Activated T-cell treated with anti-CD3 and anti-CD28 coated beads, Interleukin-2, amount 50 U/mL, for 72 hours (primary cell): ENCODE results near the gene ZNF652. TPM values are rescaled to one million over a fixed set of nuclear protein-coding genes. Genes with fewer than 3 reads are reported as not detected.
"Not testable (repeated sequence)": the region's sequence is repeated elsewhere in the genome, so short reads cannot be mapped to it uniquely, and the experiment has no call there.

Source experiments
- ATAC-seq, 2 donors: fragments of 150-1000 bp; cut with Tn5 transposase; replicated peaks in 1 of 2; 2 replicates each; pipeline ENCODE4 v1.10.0; 2021; ENCODE audit warnings: moderate library complexity in 2 of 2, mild to moderate bottlenecking in 1 of 2
- DNase-seq, 2 donors: peaks; one replicate each; pipeline ENCODE4 v3.0.0; 2021 to 2022; ENCODE audit warnings: mixed read lengths in 1 of 2
- H3K27ac Mint-ChIP-seq: one replicate; pipeline ENCODE4 v1.8.0; 2022; ENCODE audit warnings: mild to moderate bottlenecking, moderate library complexity, mixed read lengths
- H3K27me3 Mint-ChIP-seq: one replicate; pipeline ENCODE4 v1.8.0; 2022; ENCODE audit warnings: low read depth, mixed read lengths
- H3K36me3 Mint-ChIP-seq, 2 donors: one replicate each; pipeline ENCODE4 v1.8.0; 2022; ENCODE audit warnings: mixed read lengths in 2 of 2, mild to moderate bottlenecking in 1 of 2; ENCODE audit not compliant: insufficient read depth in 2 of 2
- H3K4me1 Mint-ChIP-seq: one replicate; pipeline ENCODE4 v1.8.0; 2022; ENCODE audit warnings: low read depth, mixed read lengths
- H3K4me3 Mint-ChIP-seq, 2 donors: one replicate each; pipeline ENCODE4 v1.8.0; 2022; ENCODE audit warnings: mild to moderate bottlenecking in 2 of 2, mixed read lengths in 2 of 2, moderate library complexity in 2 of 2
- H3K9me3 Mint-ChIP-seq, 2 donors: one replicate each; pipeline ENCODE4 v1.8.0; 2022; ENCODE audit warnings: mixed read lengths in 2 of 2
- total RNA-seq, 2 donors: library from RNA; stranded (reverse); gene quantifications; one replicate each; pipeline ENCODE4 v1.2.3, GENCODE V29; 2022

Gene ZNF652
- total RNA-seq, 2 donors from 2014 or later: 8.3 to 13.2 TPM

DNA sequence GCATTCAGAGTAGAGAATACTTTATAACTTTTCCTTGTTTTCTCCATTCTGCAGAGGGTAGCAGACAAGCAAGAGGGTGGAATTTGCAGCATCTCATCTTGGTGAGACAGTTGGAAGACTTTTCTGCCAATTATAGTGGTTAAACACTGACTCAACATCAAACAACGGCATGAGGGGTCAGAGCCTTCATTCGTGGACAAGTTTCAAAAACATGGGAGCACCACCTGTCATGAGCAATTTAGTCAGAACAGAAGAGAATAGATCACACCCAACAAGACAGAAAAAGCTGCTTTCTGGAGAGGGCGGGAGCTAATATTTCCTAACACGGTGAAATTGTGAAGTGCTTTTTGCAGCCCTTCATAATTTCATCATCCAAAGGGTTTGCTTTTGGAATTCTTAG is 17.9 kb upstream of the ZNF652 start:
- H3K9me3 Mint-ChIP-seq: no peaks in the 10 kb centered on the region
- H3K4me3 Mint-ChIP-seq: no peak overlapping the region
- H3K27ac Mint-ChIP-seq: no peak overlapping the region
- DNase-seq (no peak), ATAC-seq (no peak)
- no peaks in the 10 kb centered on the region for H3K4me1 Mint-ChIP-seq
- H3K36me3 Mint-ChIP-seq: no peaks in the 10 kb centered on the region
- no peaks in the 10 kb centered on the region for H3K27me3 Mint-ChIP-seq

DNA sequence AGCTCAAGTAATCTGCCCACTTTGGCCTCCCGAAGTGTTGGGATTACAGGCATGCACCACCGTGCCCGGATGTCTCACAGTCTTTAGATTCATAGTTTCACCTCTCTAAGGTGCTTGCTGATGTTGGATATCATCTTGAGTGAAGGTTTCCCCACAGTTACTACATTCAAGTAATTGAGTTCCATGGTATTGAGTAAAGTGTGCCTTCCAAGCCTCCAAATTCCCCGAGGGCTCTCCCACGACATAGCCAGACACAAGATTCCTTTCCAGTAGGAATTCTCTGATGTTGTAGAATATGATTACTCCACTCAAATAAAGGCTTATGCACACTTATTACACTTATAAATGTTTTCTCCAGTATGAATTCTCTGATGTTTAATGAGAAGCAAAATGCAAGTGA is 16.3 kb upstream of the ZNF652 start:
- H3K4me3 Mint-ChIP-seq: no peak overlapping the region
- H3K36me3 Mint-ChIP-seq: no peaks in the 10 kb centered on the region
- H3K9me3 Mint-ChIP-seq: no peaks in the 10 kb centered on the region
- no peaks in the 10 kb centered on the region for H3K27me3 Mint-ChIP-seq
- DNase-seq: no peak
- no peaks in the 10 kb centered on the region for H3K4me1 Mint-ChIP-seq
- ATAC-seq: no peak
- no peak overlapping the region for H3K27ac Mint-ChIP-seq

DNA sequence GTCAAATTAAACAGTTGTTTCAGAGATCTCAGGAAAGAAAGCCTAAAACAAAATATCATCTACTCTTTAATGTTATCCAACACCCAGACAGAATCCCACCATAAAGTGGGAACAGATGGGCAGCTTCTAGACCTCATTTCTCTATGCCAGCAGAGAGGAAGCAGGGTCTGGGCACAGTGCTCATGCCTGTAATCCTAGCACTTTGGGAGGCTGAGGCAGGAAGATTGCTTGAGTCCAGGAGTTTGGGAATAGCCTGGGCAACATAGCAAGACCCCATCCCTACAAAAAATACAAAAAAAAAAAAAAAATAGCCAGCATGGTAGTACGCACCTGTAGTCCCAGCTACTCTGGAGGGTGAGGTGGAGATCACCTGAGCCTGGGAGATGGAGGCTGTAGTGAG is 13.5 kb upstream of the ZNF652 start:
- H3K27ac Mint-ChIP-seq: no peak overlapping the region
- no peaks in the 10 kb centered on the region for H3K36me3 Mint-ChIP-seq
- H3K4me3 Mint-ChIP-seq: no peak overlapping the region
- no peaks in the 10 kb centered on the region for H3K27me3 Mint-ChIP-seq
- no peak for ATAC-seq
- no peaks in the 10 kb centered on the region for H3K4me1 Mint-ChIP-seq
- no peaks in the 10 kb centered on the region for H3K9me3 Mint-ChIP-seq
- no peak for DNase-seq

GRCh38 chr17:49373115-49373514 is 11.1 kb upstream of the ZNF652 start:
- Mint-ChIP-seq H3K27me3 (no peaks in the 10 kb centered on the region), H3K4me1 (no peaks in the 10 kb centered on the region), H3K9me3 (no peaks in the 10 kb centered on the region), H3K27ac (no peak overlapping the region), H3K4me3 (no peak overlapping the region), H3K36me3 (no peaks in the 10 kb centered on the region)
- ATAC-seq (no peak), DNase-seq (no peak)

GRCh38 chr17:49372425-49372824 is 10.4 kb upstream of the ZNF652 start:
- Mint-ChIP-seq H3K4me3 (no peak overlapping the region), H3K4me1 (no peaks in the 10 kb centered on the region), H3K27me3 (no peaks in the 10 kb centered on the region), H3K36me3 (no peaks in the 10 kb centered on the region), H3K9me3 (no peaks in the 10 kb centered on the region), H3K27ac (no peak overlapping the region)
- ATAC-seq (no peak), DNase-seq (no peak)

DNA sequence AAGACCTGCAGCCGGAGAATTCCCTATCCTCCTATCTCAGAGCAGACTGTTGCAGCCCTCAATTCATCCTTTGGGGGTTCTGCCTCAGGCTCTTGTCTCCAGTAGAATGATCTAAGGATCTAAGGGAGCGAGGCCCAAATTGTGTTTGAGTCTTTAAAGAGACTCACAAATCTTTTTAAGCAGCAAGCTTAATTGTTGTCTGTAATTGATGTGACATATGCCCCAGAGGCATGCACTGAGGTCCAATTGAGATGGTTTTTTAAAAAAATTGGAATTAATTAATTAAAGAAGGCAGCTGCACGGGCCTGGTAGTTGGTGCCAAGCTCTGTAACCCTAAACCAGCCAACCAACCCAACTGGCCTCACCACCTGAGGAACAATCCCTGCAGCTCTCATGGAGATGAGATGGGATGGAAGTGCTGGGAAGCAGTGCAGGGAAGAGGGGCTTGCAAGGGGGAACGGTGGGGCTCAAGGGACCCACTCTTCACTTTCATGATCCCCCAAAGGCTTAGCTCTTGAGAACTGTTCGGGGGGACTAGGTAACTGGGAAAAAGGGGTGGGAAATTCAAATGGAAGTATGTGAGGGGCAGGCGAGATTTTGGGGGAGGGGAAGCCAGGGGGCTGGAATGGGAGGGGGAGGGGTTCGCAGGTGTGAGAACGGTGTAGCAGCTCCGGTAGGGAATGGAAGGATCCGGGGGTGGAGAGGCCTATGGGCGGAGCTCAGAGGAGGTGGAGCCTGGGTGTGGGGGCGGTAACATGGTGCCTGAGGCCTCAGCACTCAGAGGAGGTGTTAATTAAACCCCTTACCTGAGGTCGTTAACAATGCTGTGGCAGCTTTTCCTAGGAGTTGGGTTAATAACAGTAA is 9.2 kb upstream of the ZNF652 start:
- no peak overlapping the region for H3K27ac Mint-ChIP-seq
- no peaks in the 10 kb centered on the region for H3K36me3 Mint-ChIP-seq
- ATAC-seq: no peak
- H3K4me3 Mint-ChIP-seq: no peak overlapping the region
- H3K27me3 Mint-ChIP-seq: no peaks in the 10 kb centered on the region
- no peaks in the 10 kb centered on the region for H3K9me3 Mint-ChIP-seq
- DNase-seq: no peak
- H3K4me1 Mint-ChIP-seq: no peaks in the 10 kb centered on the region

GRCh38 chr17:49369760-49370159 is 7.7 kb upstream of the ZNF652 start:
- no peak overlapping the region for H3K4me3 Mint-ChIP-seq
- DNase-seq: no peak
- peaks cover 8% of the 10 kb centered on the region for H3K4me1 Mint-ChIP-seq
- no peaks in the 10 kb centered on the region for H3K27me3 Mint-ChIP-seq
- H3K9me3 Mint-ChIP-seq: no peaks in the 10 kb centered on the region
- H3K27ac Mint-ChIP-seq: no peak overlapping the region
- no peaks in the 10 kb centered on the region for H3K36me3 Mint-ChIP-seq
- ATAC-seq: no peak

GRCh38 chr17:49369089-49369488 is 7.0 kb upstream of the ZNF652 start:
- Mint-ChIP-seq H3K36me3 (no peaks in the 10 kb centered on the region), H3K4me1 (peaks cover 8% of the 10 kb centered on the region), H3K27me3 (no peaks in the 10 kb centered on the region), H3K4me3 (no peak overlapping the region), H3K27ac (no peak overlapping the region), H3K9me3 (no peaks in the 10 kb centered on the region)
- ATAC-seq: no peak
- no peak for DNase-seq

GRCh38 chr17:49365667-49366066 is 3.6 kb upstream of the ZNF652 start:
- peak overlapping the region; percentile 1 for H3K27ac Mint-ChIP-seq

GRCh38 chr17:49365126-49365525 is 3.1 kb upstream of the ZNF652 start:
- H3K27ac Mint-ChIP-seq, H3K4me3 Mint-ChIP-seq: not testable (repeated sequence)

More at GRCh38 chr17:49365667-49366066, 3.6 kb upstream of the ZNF652 start:
- Mint-ChIP-seq H3K4me3 (no peak overlapping the region), H3K36me3 (peaks cover 4 to 5% of the 10 kb centered on the region in 2 donors), H3K9me3 (no peaks in the 10 kb centered on the region), H3K27me3 (peaks cover 7% of the 10 kb centered on the region), H3K4me1 (peaks cover 21% of the 10 kb centered on the region)
- no peak for ATAC-seq
- peak; percentile 20 to 33 for DNase-seq

DNA sequence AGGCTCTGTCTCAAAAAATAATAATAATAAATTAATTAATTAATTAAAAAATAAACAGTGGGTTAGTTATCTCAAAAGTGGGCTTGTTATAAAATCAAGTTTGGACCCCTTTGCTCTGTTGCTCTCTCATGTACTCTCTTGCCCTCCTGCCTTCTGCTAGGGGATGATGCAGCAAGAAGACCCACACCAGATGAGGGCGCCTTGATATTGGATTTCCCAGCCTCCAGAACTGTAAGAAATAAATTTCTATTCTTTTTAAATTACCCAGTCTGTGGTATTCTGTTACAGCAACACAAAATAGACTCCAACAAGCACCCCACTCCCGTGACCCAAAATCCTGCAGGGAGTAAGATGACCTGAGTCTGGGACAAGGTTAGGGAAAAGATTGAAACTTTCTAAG is 2.1 kb upstream of the ZNF652 start:
- Mint-ChIP-seq H3K4me1 (peaks cover 37% of the 10 kb centered on the region), H3K27ac (no peak overlapping the region), H3K36me3 (peaks cover 4 to 5% of the 10 kb centered on the region in 2 donors), H3K27me3 (peaks cover 7% of the 10 kb centered on the region), H3K9me3 (no peaks in the 10 kb centered on the region), H3K4me3 (no peak overlapping the region)
- no peak for ATAC-seq
- DNase-seq: no peak

More at GRCh38 chr17:49365126-49365525, 3.1 kb upstream of the ZNF652 start:
- H3K27me3 Mint-ChIP-seq, H3K36me3 Mint-ChIP-seq, DNase-seq, ATAC-seq, H3K9me3 Mint-ChIP-seq: not testable (repeated sequence)
- H3K4me1 Mint-ChIP-seq: peaks cover 27% of the 10 kb centered on the region

GRCh38 chr17:49363251-49363650 is 1.2 kb upstream of the ZNF652 start:
- peaks cover 4 to 5% of the 10 kb centered on the region in 2 donors for H3K36me3 Mint-ChIP-seq
- H3K4me3 Mint-ChIP-seq: peak overlapping the region in 1 of 2 donors; percentile 92
- peaks cover 46% of the 10 kb centered on the region for H3K4me1 Mint-ChIP-seq
- DNase-seq: no peak
- peaks cover 7% of the 10 kb centered on the region for H3K27me3 Mint-ChIP-seq
- peak overlapping the region; percentile 15 for H3K27ac Mint-ChIP-seq
- no peak for ATAC-seq
- no peaks in the 10 kb centered on the region for H3K9me3 Mint-ChIP-seq

GRCh38 chr17:49362723-49363117 is 670 bp upstream of the ZNF652 start:
- Mint-ChIP-seq H3K36me3 (peaks cover 4 to 5% of the 10 kb centered on the region in 2 donors), H3K27me3 (peaks cover 7% of the 10 kb centered on the region), H3K9me3 (no peaks in the 10 kb centered on the region), H3K27ac (peak overlapping the region; percentile 43), H3K4me1 (peaks cover 51% of the 10 kb centered on the region), H3K4me3 (peak overlapping the region; percentile 68 to 92)
- ATAC-seq (no peak), DNase-seq (no peak)
